ENCODE measurements around the gene NAA10.
A peak's percentile ranks its signal among the peaks of the same experiment; 100 is the strongest.

NAA10 gene

GRCh38 chrX:153928846-153929245, 6.0 kb downstream of the NAA10 start:
- no peaks in the 10 kb centered on the region for H3K9me3 ChIP-seq (ENCODE audit: insufficient read depth, low read depth, low read length)
- H3K4me1 ChIP-seq (ENCODE audit: insufficient read depth, low read length, poor library complexity, severe bottlenecking) = peaks cover 11% of the 10 kb centered on the region
- H3K4me3 ChIP-seq (ENCODE audit: low read length, poor library complexity, severe bottlenecking) = peak overlapping the region; percentile 69
- H3K9me2 ChIP-seq (replicated peaks; ENCODE audit: low read depth, low read length) = no peaks in the 10 kb centered on the region
- no peaks in the 10 kb centered on the region for H3K36me3 ChIP-seq (ENCODE audit: insufficient read depth, low read length)
- H3K4me2 ChIP-seq (ENCODE audit: low read depth, low read length, poor library complexity, severe bottlenecking) = peak overlapping the region; percentile 71
- no peaks in the 10 kb centered on the region for H4K20me1 ChIP-seq (ENCODE audit: insufficient read depth, low read length, poor library complexity, severe bottlenecking)
- no peak overlapping the region for H2AFZ ChIP-seq (ENCODE audit: low read length)
- peak overlapping the region; percentile 78 for H3K9ac ChIP-seq (ENCODE audit: low read depth, low read length, poor library complexity, severe bottlenecking)
- H3F3A ChIP-seq (ENCODE audit: low read depth) = peaks cover 7% of the 10 kb centered on the region; the same call in 1 of the 2 replicates
- H3K27me3 ChIP-seq (ENCODE audit: insufficient read depth, low read length, poor library complexity, severe bottlenecking) = no peaks in the 10 kb centered on the region
- TF ChIP-seq EZH2phosphoT487 (IDR thresholded peaks at IDR 0.05; ENCODE audit: borderline replicate concordance) (no peak), CTCF (conservative IDR thresholded peaks at IDR 0.05; ENCODE audit: low read length) (no peak)
- H3K79me2 ChIP-seq (ENCODE audit: insufficient read depth, low read length) = peaks cover 59% of the 10 kb centered on the region

DNA sequence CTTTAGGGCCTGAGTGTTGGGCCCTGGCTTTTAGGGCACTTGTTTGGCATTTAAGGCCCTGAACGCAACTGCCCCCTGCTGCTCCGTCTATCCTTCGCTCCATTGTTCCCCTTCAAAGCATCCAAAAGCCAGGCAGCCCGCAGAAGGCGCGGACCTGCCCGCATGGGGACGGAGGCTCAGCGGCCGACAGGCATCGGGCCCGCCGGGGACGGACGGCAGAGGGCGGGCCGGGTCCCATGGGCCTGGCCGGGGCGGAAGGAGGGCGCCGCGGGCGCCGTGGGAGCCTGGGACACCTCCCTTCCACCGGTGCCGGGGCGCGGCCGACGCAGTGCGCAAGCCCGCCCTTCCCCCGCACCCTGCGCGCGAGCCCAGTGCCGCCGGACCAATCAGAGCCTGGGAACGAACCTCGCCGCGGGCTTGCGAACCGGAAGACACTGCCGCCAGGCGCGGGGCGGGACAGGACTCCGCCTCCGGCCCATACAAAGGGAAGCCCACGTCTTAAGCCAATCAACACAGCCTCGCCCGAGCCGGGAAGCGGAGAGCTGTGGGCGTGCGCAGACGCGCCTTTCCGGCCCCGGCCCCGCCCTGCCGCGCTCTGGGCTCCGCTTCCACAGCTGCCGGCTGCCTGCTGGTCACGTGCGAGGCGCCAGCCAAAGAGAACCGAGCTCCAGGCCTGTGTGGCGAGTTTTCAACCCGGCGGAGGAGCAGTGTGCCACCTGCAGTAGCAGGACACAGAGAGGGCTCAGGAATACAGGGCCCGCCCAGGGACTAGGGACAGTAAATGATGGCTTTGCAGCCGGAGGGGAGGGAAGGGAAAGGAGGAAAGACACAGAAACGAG, 6.7 kb downstream of the NAA10 start:
- peaks cover 59% of the 10 kb centered on the region for H3K79me2 ChIP-seq (ENCODE audit: insufficient read depth, low read length)
- peak overlapping the region; percentile 80 for H3K4me2 ChIP-seq (ENCODE audit: low read depth, low read length, poor library complexity, severe bottlenecking)
- H3K36me3 ChIP-seq (ENCODE audit: insufficient read depth, low read length) = no peaks in the 10 kb centered on the region
- H3K4me3 ChIP-seq (ENCODE audit: low read length, poor library complexity, severe bottlenecking) = peak overlapping the region; percentile 98
- no peak overlapping the region for H2AFZ ChIP-seq (ENCODE audit: low read length)
- peaks cover 7% of the 10 kb centered on the region; the same call in 1 of the 2 replicates for H3F3A ChIP-seq (ENCODE audit: low read depth)
- no peaks in the 10 kb centered on the region for H3K9me2 ChIP-seq (replicated peaks; ENCODE audit: low read depth, low read length)
- H3K27me3 ChIP-seq (ENCODE audit: insufficient read depth, low read length, poor library complexity, severe bottlenecking) = no peaks in the 10 kb centered on the region
- H3K4me1 ChIP-seq (ENCODE audit: insufficient read depth, low read length, poor library complexity, severe bottlenecking) = peaks cover 11% of the 10 kb centered on the region
- TF ChIP-seq CTCF (conservative IDR thresholded peaks at IDR 0.05; ENCODE audit: low read length) (0 out of 2 replicates have a peak, but pooled peaks have one; percentile 13), EZH2phosphoT487 (IDR thresholded peaks at IDR 0.05; ENCODE audit: borderline replicate concordance) (no peak)
- H4K20me1 ChIP-seq (ENCODE audit: insufficient read depth, low read length, poor library complexity, severe bottlenecking) = peaks cover 5% of the 10 kb centered on the region
- H3K9ac ChIP-seq (ENCODE audit: low read depth, low read length, poor library complexity, severe bottlenecking) = peak overlapping the region; percentile 100
- no peaks in the 10 kb centered on the region for H3K9me3 ChIP-seq (ENCODE audit: insufficient read depth, low read depth, low read length)

DNA sequence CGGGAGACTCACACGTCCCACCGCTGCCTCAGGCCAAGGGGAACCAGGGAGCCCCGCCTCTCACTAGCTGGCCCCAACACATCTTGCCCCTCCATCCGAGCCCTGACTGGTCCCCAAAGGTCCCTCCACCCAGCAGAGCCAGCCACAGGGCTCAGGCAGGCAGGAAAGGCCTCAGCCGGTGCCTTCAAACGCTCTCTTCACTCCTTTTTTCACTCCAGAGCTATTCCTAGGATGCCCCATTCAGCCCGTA, 7.2 kb downstream of the NAA10 start:
- no peak overlapping the region for H2AFZ ChIP-seq (ENCODE audit: low read length)
- no peaks in the 10 kb centered on the region for H3K9me3 ChIP-seq (ENCODE audit: insufficient read depth, low read depth, low read length)
- peak overlapping the region; percentile 100 for H3K9ac ChIP-seq (ENCODE audit: low read depth, low read length, poor library complexity, severe bottlenecking)
- H3K4me2 ChIP-seq (ENCODE audit: low read depth, low read length, poor library complexity, severe bottlenecking) = peak overlapping the region; percentile 80
- H3K9me2 ChIP-seq (replicated peaks; ENCODE audit: low read depth, low read length) = no peaks in the 10 kb centered on the region
- TF ChIP-seq EZH2phosphoT487 (IDR thresholded peaks at IDR 0.05; ENCODE audit: borderline replicate concordance) (no peak), CTCF (conservative IDR thresholded peaks at IDR 0.05; ENCODE audit: low read length) (no peak)
- peaks cover 7% of the 10 kb centered on the region; the same call in 1 of the 2 replicates for H3F3A ChIP-seq (ENCODE audit: low read depth)
- peaks cover 59% of the 10 kb centered on the region for H3K79me2 ChIP-seq (ENCODE audit: insufficient read depth, low read length)
- no peaks in the 10 kb centered on the region for H3K27me3 ChIP-seq (ENCODE audit: insufficient read depth, low read length, poor library complexity, severe bottlenecking)
- peaks cover 6% of the 10 kb centered on the region for H4K20me1 ChIP-seq (ENCODE audit: insufficient read depth, low read length, poor library complexity, severe bottlenecking)
- peaks cover 11% of the 10 kb centered on the region for H3K4me1 ChIP-seq (ENCODE audit: insufficient read depth, low read length, poor library complexity, severe bottlenecking)
- peak overlapping the region; percentile 98 for H3K4me3 ChIP-seq (ENCODE audit: low read length, poor library complexity, severe bottlenecking)
- no peaks in the 10 kb centered on the region for H3K36me3 ChIP-seq (ENCODE audit: insufficient read depth, low read length)

All from Loucy (cell line).